NCI-H2081 treated with DMSO at 0.1 percent for 48 hours (cell line): ENCODE results near the gene TOP2A.
"Not testable (repeated sequence)": the region's sequence is repeated elsewhere in the genome, so short reads cannot be mapped to it uniquely, and the experiment has no call there.

Source experiments
- DNase-seq: peaks from one replicate; lab custom pipeline; 2025; lab: John Stamatoyannopoulos, UW

Gene TOP2A

DNA sequence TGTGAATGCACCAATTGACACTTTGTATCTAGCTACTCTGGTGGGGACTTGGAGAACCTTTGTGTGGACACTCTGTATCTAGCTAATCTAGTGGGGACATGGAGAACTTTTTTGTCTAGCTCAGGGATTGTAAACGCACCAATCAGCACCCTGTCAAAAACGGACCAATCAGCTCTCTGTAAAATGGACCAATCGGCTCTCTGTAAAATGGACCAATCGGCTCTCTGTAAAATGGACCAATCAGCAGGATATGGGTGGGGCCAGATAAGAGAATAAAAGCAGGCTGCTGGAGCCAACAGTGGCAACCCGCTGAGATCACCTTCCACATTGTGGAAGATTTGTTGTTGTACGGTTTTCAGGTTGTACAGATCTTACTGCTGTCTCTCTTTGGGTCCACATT lies 41.2 kb downstream of the TOP2A start:
- not testable (repeated sequence) for DNase-seq

DNA sequence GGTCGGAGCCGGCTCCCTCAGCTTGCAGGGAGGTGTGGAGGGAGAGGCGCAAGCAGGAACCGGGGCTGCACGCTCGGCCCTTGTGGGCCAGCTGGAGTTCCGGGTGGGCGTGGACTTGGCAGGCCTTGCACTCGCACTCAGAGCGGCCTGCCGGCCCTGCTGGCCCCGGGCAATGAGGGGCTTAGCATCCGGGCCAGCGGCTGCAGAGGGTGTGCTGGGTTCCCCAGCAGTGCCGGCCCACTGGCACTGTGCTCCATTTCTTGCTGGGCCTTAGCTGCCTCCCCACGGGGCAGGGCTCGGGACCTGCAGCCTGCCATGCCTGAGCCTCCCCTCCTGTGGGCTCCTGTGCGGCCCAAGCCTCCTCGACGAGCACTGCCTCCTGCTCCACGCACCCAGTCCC lies 41.9 kb downstream of the TOP2A start:
- DNase-seq, result not testable (repeated sequence)

DNA sequence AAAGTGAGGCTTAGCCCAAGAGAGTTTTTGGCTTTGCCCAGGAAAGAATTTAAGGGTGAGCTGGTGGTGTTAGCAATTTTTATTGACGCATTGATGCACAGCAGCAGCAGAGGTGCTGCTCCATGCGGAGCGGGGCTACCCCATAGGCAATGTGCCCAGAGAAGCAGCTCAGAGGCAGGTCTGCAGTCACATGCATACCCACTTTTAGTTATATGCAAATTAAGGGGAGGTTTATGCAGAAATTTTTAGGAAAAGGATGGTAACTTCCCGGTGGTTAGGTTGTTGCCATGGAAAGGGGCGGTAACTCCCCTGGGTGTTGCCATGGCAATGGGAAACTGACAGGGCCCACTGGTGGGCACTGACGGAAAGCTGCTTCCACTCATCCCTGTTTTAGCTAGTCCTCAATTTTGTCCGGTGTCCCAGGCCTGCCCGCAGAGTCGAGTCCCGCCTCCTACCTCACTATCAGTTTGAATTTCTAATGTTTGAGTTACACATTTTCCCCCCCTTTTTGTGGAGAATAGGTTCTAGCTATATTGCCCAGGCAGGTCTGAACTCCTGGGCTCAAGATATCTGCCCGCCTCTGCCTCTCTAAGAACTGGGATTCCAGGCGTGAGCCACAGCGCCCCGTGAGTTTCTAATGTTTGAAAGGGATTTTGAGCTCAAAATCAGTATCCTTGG lies 42.7 kb downstream of the TOP2A start:
- DNase-seq, result no peak

DNA sequence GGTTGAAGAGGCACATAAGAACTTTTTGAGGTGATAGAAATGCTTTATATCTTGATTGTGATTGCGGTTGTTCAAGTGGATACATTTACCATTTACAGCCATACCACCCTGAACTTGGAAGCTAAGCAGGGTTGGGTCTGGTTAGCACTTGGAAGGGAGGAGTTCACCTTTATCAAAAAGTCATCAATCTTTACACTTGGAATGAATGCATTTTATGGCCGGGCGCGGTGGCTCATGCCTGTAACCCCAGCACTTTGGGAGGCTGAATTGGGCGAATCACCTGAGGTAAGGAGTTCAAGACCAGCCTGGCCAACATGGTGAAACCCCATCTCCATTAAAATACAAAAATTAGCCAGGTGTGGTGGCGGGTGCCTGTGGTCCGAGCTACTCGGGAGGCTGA lies 43.7 kb downstream of the TOP2A start:
- no peak for DNase-seq

DNA sequence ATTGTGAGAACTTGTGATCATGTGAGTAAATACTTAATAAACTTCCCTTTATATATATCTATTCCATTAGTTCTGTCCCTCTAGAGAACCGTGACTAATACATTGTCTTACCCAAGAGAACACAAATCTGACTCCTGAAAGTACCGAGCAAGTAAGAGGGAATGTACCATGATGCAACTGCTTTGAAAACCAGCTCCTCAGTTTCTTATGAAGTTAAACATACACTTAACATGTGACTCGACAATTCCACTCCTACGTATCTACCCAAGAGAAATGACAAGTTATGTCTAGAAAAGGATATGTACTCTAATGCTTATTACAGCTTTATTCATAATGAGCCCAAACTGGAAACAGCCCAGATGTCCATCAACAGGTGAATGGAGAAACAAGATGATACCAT lies 44.4 kb downstream of the TOP2A start:
- no peak for DNase-seq

DNA sequence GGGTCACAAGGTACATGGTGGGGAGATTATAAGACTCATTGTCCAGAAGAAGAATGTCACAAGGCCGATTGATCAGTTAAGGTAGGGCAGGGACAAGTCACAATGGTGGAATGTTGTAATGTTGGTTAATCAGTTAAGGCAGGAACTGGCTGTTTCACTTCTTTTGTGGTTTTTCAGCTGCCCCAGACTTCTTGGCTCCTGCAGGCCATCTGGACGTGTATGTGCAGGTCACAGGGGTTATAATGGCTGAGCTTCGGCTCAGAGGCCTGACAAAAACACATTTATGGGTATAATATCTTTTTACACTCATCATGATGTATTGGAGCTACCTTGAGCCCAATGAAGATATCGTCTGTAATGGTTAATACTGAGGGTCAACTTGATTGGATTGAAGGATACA lies 45.1 kb downstream of the TOP2A start:
- not testable (repeated sequence) for DNase-seq

DNA sequence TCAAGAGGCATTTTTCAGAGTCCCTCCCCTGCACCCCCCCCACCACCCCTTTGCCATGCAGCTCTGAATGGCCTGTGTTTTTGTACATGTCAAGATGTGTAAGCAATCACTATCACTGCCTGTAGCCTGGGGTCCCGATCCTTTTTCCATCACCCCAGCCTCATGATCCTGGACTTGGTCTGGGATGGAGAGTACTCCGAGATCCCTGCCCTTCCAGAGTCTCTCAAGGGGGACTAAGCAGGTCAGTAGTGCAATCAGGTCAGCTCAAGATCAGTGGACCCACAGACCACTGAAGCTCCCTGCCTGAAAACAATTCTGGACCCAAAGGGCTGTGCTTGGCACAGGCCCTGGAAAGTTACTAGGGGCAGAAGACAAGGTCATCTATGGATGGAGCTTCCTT lies 45.7 kb downstream of the TOP2A start:
- no peak for DNase-seq

DNA sequence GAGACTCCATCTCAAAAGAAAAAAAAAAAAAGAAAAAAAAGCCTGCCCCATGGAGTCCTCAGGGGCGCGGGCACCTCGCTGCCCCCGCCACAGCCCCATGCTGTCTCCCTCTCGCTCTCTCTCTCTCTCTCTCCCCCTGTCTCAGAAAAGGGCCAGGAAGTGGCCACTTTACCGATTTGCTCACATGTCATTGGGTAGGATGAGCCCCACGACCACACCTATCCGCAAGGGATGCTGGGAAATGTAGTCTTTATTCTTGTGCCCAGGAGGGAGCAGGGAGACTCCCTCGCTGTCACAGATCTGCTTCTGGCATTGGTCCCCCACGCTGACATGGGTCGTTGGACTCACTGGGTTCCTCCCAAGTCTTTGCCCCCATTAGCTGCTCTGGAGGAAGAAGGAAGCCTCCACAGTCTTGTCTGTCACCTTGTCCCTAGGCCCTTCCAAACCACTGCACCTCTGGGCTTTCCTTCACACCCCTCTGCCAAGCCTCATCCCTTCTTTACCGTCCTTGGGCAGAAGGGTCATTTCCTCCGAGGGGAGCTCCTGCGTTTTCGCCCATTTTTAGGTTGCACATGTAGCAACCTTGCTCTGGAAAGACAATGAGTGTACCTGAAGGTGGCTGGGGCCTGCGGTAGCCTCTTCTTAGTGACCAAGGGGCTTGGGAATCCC lies 46.3 kb downstream of the TOP2A start:
- DNase-seq, result no peak

DNA sequence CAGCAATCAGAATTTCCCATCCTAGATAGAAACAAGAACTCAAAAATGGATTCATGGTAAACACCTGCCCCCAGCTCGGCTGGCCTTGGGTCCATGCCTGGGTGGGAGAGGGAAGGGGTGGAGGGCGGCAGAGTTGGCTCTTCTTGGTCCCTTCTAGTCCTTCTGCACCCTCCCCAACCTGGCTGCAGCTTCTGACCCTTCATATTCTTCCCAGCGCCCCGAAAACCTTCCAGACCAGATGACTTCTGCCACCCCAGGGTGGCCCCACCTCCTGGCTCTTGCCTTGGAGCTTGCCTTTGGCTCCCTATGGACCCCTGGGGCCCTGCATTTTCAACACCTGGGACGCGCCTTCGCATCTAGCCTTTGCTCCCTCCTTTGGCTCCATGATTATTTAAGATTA lies 47.8 kb downstream of the TOP2A start:
- DNase-seq, result no peak

DNA sequence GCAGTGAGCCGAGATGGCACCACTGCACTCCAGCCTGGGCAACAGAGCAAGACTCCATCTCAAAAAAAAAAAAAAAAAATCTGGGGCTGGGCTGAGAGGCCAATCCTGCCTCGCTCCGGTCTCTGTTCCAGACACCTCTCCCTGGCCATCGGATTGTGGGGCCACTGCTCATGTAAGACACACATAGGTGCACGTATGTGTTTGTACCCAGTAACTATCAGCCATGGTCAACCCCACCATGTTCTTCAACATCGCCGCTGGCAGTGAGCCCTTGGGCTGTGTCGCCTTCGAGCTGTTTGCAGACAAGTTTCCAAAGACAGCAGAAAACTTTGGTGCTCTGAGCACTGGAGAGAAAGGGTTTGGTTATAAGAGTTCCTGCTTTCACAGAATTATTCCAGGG lies 50.0 kb downstream of the TOP2A start:
- not testable (repeated sequence) for DNase-seq

DNA sequence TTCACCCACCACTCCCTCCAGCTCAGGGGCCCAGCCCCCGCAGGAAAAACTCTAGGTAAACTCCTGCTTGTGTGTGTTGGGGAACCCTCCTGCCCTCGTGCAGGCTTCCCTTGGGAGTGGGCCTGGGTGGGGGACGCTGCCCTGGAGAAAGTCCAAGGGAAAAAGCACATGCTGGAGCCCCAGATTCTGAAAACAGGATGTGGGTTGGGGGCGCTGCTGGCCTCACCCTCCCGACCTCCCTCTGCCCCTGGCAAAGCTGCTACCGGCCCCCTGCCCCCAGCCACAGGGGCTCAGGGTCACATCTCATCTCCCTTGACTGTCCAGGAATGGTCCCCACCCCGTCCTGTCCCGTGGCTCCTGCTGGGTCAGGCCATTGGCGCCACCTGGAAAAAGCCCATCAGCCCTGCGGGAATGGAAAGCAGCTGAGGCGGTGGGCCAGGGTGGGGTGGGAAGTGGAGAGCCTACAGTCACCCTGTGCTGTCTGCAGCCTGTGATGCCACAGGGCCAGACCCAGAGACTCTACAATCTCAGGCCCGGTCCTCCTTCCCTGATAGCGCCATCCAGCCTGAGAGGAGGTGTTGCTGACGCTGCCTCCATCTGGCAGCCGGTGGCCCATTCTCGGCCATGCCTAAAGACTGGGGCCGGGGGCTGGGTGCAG lies 50.7 kb downstream of the TOP2A start:
- DNase-seq, result no peak

DNA sequence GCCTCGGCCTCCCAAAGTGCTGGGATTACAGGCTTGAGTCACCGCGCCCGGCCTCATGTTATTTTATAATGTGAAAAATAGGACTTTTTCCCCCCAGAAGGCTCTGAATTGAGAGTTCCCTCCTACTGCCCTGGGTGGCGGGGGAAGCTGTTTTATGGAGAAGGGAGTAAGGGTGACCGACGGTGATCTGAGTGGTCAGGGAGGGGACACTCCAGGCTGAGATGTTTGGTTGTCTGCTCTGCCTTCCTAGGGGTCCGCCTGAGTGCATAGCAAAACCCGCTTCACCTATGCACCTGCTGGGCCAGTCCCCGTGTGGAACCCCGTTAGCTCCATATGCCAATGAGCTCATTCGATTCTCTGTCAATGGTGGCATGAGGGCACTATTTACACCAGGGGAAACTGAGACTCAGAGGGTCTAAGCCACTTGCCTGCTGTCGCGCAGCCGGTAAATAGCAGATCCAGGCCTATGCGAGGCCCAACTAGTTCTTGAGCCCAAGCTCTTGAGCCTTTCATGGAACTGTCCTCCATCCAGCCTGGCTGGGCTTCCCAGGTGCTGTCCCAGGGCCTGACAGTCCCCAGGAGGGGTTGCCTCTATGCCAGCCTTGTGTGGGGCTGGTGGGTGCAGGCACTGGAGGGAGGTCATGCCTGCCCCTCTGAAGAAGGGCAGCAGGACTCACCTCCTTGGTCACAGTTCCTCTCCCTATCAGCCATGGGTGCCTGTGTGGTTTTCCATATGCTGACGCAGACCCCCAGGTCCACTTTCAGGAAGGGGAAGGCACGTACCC lies 51.4 kb downstream of the TOP2A start:
- no peak for DNase-seq

DNA sequence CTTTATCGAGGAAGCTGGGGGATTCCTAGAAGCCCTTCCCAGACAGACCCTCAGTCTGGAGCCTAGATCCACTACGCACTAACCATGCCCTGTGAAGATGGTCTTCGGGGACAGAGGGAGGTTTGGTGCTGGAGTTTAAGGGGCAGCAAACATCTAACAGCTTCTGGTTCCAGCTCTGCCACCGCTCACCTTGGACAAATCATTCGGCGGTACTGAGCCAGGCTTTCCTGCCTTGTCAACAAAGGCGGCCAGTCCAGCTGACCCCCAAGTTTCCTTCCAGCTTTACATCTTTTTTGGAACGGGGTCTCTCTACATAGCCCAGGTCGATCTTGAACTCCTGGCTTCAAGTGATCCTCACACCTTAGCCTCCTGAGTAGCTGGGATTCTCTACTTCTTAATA lies 52.8 kb downstream of the TOP2A start:
- DNase-seq, result no peak

DNA sequence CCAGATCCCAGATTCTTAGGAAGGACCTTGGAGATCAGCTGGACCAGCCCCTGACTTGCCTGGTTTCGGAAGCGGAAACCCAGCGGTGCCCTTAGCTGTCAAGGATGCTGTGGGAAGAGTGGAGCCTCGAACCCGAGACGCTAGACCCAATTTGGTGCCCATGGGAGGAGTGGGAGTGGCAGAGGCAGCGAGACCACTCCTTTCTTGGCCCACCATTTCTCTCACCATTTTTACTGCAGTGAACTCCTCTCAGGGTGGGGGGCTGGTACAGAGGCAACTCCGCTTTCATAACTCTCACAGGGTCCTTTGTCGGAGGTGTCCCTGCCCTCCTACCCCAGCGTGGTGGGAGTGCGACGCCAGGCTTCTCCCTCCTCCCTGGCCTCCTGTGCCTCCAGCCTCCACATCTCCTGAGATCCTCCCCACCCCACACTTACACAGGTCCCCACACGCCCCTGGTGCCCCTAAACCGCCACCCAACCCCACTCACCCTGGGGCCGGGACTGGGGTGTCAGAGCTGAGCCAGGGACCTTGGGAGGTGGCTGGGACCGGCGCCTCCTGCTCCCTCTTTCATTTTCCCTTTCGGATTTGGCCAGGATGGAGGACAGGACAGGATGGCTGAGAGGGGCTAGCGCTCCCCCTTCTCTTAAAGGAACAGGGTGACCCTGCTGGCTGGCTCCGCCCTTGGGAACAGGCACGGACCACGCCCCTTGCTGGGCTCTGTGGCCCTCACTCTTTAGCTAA lies 53.4 kb downstream of the TOP2A start, which contains the start of gene GJD3:
TSS of gene GJD3 (minus strand) at position 617 of the 741 bp plus-strand sequence. CDS start 922 bp downstream, outside the sequence.
- DNase-seq, result no peak

DNA sequence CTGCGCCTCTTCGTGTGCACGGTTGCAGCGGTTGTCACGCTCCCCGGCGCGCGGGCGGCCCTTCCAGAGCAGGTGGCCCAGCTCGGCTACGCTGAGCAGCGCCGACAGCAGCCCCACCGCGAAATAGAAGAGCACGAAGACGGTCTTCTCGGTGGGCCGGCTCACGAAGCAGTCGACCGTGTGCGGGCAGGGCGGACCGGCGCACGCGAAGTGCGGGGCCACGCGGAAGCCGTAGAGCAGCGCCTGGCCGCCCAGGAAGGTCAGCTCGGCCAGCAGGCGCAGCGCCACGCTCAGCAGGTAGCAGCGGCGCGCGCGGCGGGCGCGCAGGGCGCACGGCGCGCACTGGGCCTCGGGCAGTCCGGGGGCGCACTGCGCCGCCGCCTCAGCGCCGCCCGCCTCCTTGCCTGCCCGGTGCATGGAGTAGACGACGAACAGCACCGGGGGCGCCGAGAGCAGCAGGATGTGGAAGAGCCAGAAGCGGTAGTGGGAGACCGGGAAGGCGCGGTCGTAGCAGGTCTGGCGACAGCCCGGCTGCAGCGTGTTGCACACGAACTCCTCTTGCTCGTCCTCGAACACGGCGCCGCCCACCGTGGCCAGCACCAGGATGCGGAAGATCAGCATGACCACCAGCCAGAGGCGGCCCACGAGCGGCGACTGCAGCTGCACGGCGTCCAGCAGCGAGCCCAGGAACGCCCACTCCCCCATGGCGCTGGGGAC lies 54.4 kb downstream of the TOP2A start:
- DNase-seq, result no peak

DNA sequence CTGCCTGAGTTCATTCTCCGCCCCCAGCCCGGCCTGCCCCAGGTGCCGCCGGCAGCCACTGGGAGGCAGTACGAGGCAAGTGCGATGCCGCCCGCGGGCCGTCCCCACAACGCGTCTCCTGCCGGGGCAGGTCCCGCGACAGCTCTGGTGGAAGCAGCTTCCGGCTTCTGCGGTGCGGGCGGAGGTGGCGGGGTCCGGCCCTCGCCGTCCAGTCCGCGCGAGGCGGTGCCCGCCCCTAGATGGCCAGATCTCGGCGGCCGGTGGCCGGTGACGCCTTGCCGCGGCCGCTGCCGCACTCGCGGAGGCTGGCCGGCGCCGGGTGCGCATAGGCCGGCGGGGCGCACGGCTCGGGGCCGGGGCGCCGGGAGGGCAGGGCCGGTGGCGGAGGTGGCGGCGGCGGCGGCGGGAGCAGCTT lies 55.0 kb downstream of the TOP2A start:
- DNase-seq, result peak; percentile 13

DNA sequence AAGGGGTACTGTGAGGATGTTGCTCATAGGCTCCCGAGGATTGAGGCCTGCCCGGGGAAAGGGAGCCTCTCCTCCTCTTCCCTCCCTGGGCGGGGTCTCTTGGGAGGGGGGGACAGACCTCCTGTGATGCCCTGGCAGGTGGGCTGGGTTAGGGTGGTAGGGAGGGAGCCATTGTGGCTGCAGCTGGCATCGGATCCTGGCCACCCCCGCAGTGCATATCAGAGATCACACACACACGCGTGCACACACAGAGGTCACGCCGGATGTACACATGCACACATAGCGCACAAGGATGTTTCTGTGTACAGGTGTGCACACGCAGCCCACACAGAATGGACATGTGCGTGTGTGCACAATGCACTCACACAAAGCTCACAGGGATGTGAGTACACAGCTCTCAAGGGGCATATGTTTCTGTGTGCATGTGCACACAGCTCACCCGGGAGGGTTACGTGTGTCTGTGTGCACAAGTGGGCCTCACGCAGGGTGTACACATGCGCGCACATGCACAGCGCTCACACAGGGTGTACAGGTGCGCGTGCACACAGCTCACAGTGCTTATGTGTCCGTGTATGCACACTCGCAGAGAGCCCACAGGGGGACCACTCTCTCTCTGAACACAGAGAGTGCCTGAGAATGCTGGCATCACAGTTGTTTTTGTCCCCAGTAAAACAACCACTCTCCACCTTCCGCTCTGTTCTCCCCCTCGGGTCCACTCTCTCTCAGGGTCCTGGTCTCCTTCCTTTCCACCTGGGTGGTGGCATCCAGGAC lies 55.6 kb downstream of the TOP2A start:
- DNase-seq, result no peak

DNA sequence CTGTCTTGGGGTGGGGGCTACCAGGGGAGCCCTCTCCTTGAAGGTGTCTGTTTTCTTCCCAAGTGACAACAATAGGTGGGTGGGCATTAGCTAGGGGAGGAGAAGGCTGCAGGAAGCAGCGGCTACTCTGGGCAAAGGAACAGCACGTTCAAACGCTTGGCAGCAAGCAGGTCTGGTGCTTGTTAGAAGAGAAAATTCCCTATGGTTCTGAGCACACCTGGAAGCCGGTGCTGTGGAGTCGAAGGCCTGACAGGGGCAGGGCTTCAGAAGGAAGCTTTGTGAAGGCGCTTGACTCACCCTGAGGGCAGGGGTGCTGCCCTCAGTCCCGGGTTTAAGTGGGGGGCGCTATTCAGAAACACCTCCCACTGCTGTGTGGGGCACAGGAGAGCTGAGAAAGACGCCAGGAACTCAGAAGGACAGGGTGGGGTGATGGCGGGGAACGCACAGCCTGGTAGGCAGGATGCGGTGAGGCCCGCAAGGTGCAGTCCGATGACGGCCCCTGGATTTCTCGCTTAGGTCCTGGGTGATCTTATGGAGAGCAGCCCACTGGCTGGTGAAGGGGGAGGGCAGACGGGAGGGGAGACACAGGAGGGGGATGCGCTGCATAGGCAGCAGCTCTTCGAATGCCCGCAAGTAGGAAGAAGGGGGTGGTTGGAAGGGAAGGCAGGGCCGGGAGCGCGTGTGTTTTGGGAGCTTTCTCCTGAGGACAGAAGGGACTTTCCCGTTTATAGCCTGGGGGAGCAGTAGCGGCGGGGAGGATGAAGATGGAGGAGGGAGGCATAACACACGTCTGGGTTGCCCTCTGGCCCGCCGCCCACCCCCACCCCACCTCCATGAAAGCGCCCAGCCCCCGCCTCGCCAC lies 56.4 kb downstream of the TOP2A start:
- DNase-seq, result no peak

DNA sequence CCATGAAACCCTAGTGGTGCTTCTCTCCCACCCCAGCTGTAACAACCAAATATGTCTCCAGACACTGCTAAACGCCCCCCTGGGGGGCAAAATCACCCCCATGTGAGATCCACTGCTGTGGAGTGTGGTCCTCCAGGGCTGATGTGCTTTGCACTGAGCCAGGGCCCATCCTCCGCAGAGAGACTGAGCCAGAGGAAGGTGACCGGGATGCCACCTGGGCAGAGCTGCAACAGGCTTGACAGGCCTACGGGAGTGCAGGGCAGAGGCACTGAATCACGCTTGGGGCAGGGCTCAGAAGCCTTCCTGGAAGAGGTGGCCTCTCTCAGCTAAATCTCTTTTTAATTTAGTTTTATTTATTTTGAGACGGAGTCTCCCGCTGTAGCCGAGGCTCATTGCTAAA lies 57.6 kb downstream of the TOP2A start:
- no peak for DNase-seq
